WTC11 (cell line): Measurements from ENCODE around the gene GRM7.

Source experiments
- CTCF ChIP-seq: fragments of 200-600 bp; IDR thresholded peaks from 2 replicates; pipeline ENCODE4 v1.8.0; 2022; ENCODE audit warnings: antibody characterized with exemption
- FOXJ3 ChIP-seq: sonication (generic); formaldehyde crosslinking; IDR thresholded peaks from 2 replicates; pipeline ENCODE4 v1.9.0; 2021; ENCODE audit warnings: missing genetic modification reagents, mild to moderate bottlenecking, borderline replicate concordance
- TEAD1 ChIP-seq: sonication (generic); formaldehyde crosslinking; IDR thresholded peaks from 2 replicates; pipeline ENCODE4 v1.8.0; 2022; ENCODE audit warnings: mild to moderate bottlenecking, missing genetic modification reagents
- TF ChIP-seq, protein P1 (sequence below): sonication (generic); formaldehyde crosslinking; conservative IDR thresholded peaks from 2 replicates; pipeline ENCODE4 v1.8.1; 2022; ENCODE audit warnings: mild to moderate bottlenecking, missing genetic modification reagents

- no peak for TF ChIP-seq CTCF
- TF ChIP-seq, protein P1, sequence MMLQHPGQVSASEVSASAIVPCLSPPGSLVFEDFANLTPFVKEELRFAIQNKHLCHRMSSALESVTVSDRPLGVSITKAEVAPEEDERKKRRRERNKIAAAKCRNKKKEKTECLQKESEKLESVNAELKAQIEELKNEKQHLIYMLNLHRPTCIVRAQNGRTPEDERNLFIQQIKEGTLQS (CRISPR knock-in tag), result no peak
- no peak for TF ChIP-seq TEAD1
- no peak for TF ChIP-seq FOXJ3 (CRISPR knock-in tag)
Observed at GRCh38 chr3:7739754-7740153, 878.8 kb downstream of the GRM7 start.
